SU-DHL-6 (cell line): Measurements from ENCODE around the gene SWT1.

Experiments
- H2AFZ ChIP-seq: fragments of 200-600 bp; sonication (generic); 2 replicates; pipeline ENCODE4 v1.6.1; 2014; ENCODE audit warnings: low read depth, mild to moderate bottlenecking, moderate library complexity, mixed read lengths, antibody characterized with exemption, low read length; ENCODE audit not compliant: severe bottlenecking
- H3F3A ChIP-seq: fragments of 200-600 bp; shearing (Covaris generic); 2 replicates; pipeline ENCODE4 v1.6.0; 2016; ENCODE audit warnings: antibody characterized with exemption, mild to moderate bottlenecking; ENCODE audit not compliant: insufficient read depth
- H3K27ac ChIP-seq: fragments of 200-600 bp; sonication (generic); 2 replicates; pipeline ENCODE4 v1.5.1; 2016; ENCODE audit warnings: low read depth, mild to moderate bottlenecking, low read length, moderate library complexity, mixed read lengths
- H3K27me3 ChIP-seq: fragments of 200-600 bp; sonication (generic), shearing (Covaris generic); 2 replicates; pipeline ENCODE4 v1.6.0; 2014; ENCODE audit warnings: mild to moderate bottlenecking, low read length
- H3K36me3 ChIP-seq: fragments of 200-600 bp; sonication (generic); 2 replicates; pipeline ENCODE4 v1.6.1; 2014; ENCODE audit warnings: mild to moderate bottlenecking, low read length, mixed read lengths
- H3K4me2 ChIP-seq: fragments of 300-600, 200-600 bp; shearing (Covaris generic), sonication (generic); 2 replicates; pipeline ENCODE4 v1.6.0; 2014; ENCODE audit warnings: low read length, low read depth, mild to moderate bottlenecking; ENCODE audit not compliant: poor library complexity, severe bottlenecking
- H3K4me3 ChIP-seq: fragments of 200-600 bp; sonication (generic); 2 replicates; pipeline ENCODE4 v1.5.1; 2014; ENCODE audit warnings: antibody characterized with exemption, low read length, mild to moderate bottlenecking, mixed read lengths; ENCODE audit not compliant: insufficient read depth, poor library complexity, severe bottlenecking
- H3K79me2 ChIP-seq: fragments of 200-600 bp; sonication (generic); 2 replicates; pipeline ENCODE4 v1.6.1; 2014; ENCODE audit warnings: mild to moderate bottlenecking, low read length, moderate library complexity; ENCODE audit not compliant: insufficient read depth
- H3K9ac ChIP-seq: fragments of 200-600 bp; sonication (generic); 2 replicates; pipeline ENCODE4 v1.7.0; 2014; ENCODE audit warnings: mild to moderate bottlenecking, low read length
- H3K9me2 ChIP-seq: fragments of 200-600 bp; sonication (generic); replicated peaks from 2 replicates; pipeline ENCODE4 v1.6.1; 2014; ENCODE audit warnings: low read length; ENCODE audit not compliant: insufficient read depth
- H3K9me3 ChIP-seq: fragments of 200-600 bp; sonication (generic); 2 replicates; pipeline ENCODE4 v1.6.1; 2014; ENCODE audit warnings: low read length, mixed read lengths; ENCODE audit not compliant: insufficient read depth
- H4K20me1 ChIP-seq: fragments of 200-600 bp; sonication (generic); 2 replicates; pipeline ENCODE4 v1.6.1; 2014; ENCODE audit warnings: low read depth, mild to moderate bottlenecking, antibody characterized with exemption, low read length, moderate library complexity, mixed read lengths
- EZH2phosphoT487 ChIP-seq: fragments of 200-600 bp; sonication (generic), shearing (Covaris generic); conservative IDR thresholded peaks from 2 replicates; pipeline ENCODE4 v1.6.1; 2018; ENCODE audit warnings: mild to moderate bottlenecking, antibody characterized with exemption, low read length, moderate library complexity, mixed read lengths
- TF ChIP-seq, protein P1 (sequence below): fragments of 200-600 bp; sonication (generic); IDR thresholded peaks from one replicate; pipeline ENCODE4 v1.5.1; 2017; ENCODE audit warnings: antibody characterized with exemption, mild to moderate bottlenecking, low read length, moderate library complexity; ENCODE audit not compliant: insufficient read depth, poor library complexity, severe bottlenecking

SWT1 gene

DNA sequence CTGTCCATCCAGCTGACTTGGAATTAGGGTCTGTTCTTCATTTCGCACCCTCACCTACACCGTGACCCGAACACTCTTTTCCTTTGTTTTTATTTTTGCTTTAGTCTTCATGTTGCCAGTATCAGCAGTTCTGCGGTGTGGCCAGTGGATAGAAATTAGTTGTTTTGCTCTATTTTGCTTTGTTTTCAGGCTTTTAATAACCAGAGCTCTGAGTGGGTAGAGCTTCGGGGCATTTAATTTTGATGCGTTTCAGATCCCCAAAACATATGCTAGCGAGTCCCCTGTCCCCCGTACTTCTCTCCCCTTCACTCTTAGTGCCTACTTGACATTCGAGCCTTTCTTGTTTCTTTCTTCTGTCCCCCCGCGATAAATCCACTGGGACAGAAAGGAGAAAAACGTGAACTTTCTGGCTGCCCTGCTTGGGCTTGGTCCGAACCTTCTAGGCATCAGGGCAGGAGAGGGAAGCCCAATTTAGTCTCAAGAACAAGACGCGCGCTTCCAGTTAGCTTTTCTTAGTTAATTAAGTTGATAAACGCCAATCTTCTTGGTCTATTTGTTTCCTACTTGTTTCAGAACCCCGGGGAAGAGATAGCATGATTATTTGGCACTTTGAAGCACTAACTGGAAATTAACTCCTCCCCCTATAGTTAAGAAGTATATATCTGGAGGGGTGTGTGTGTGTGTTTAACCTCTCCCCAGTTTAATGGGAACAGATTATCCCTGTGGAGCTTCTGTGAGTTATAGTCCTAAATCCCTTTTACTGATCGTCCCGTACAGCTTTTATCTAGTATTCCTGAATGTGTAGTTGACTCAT is 839 bp downstream of the SWT1 start:
- H3K79me2 ChIP-seq: no peaks in the 10 kb centered on the region; the same call in 1 of the 2 replicates
- peak overlapping the region; percentile 88 for H3K4me2 ChIP-seq
- peak overlapping the region; percentile 78 for H3K4me3 ChIP-seq
- H3K9ac ChIP-seq: peak overlapping the region; percentile 78
- no peaks in the 10 kb centered on the region for H3F3A ChIP-seq
- no peaks in the 10 kb centered on the region for H3K27me3 ChIP-seq
- H4K20me1 ChIP-seq: no peaks in the 10 kb centered on the region
- no peak overlapping the region for H3K27ac ChIP-seq
- no peaks in the 10 kb centered on the region for H3K36me3 ChIP-seq
- H3K9me3 ChIP-seq: no peaks in the 10 kb centered on the region
- H3K9me2 ChIP-seq: no peaks in the 10 kb centered on the region
- peak overlapping the region; percentile 87 for H2AFZ ChIP-seq
- TF ChIP-seq, protein P1, sequence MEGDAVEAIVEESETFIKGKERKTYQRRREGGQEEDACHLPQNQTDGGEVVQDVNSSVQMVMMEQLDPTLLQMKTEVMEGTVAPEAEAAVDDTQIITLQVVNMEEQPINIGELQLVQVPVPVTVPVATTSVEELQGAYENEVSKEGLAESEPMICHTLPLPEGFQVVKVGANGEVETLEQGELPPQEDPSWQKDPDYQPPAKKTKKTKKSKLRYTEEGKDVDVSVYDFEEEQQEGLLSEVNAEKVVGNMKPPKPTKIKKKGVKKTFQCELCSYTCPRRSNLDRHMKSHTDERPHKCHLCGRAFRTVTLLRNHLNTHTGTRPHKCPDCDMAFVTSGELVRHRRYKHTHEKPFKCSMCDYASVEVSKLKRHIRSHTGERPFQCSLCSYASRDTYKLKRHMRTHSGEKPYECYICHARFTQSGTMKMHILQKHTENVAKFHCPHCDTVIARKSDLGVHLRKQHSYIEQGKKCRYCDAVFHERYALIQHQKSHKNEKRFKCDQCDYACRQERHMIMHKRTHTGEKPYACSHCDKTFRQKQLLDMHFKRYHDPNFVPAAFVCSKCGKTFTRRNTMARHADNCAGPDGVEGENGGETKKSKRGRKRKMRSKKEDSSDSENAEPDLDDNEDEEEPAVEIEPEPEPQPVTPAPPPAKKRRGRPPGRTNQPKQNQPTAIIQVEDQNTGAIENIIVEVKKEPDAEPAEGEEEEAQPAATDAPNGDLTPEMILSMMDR: no peak
- no peak for TF ChIP-seq EZH2phosphoT487

DNA sequence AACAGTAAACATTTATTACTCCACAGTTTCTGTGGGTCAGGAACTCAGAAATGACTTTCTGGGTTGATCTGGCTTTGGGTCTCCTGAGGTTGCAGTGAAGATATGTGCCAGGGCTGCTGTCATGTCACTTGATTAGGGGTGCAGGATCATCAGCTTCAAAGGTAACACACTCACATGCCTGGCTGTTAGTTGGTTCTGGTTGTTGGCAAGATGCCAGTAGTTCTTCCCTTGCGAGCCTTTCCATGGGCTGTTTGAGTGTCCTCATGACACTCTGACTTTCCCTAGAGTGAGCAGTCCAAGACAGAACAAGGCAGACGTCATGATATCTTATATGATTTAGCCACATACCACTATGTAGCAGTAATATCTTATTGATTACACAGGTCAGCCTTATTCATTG is 1.8 kb downstream of the SWT1 start:
- Histone ChIP-seq H3K27me3 (no peaks in the 10 kb centered on the region), H3K9me2 (no peaks in the 10 kb centered on the region), H2AFZ (no peak overlapping the region), H3K9me3 (no peaks in the 10 kb centered on the region), H3K36me3 (no peaks in the 10 kb centered on the region), H3K4me3 (no peak overlapping the region), H3K4me2 (no peak overlapping the region), H4K20me1 (no peaks in the 10 kb centered on the region), H3F3A (no peaks in the 10 kb centered on the region), H3K9ac (no peak overlapping the region), H3K27ac (no peak overlapping the region), H3K79me2 (no peaks in the 10 kb centered on the region; the same call in 1 of the 2 replicates)
- TF ChIP-seq, protein P1: no peak
- no peak for TF ChIP-seq EZH2phosphoT487

DNA sequence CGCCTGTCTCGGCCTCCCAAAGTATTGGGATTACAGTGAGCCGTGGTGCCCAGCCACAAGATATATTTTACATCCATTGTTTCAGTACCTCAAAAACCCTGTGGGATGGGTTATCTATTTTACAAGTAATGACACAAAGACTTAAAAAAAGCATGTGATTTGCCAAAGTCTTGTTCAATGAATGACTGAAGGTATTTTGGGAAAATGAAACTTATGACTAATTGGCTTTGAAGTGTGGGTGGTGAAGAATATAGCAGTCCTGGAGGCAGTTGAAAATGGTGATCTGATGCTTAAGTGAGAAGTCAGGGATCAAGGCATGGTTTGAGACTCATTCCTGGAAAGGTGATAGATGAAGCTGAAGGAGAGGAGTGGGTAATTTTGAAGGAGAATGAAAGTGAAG is 3.0 kb downstream of the SWT1 start:
- no peak overlapping the region for H2AFZ ChIP-seq

More for the DNA sequence above, 3.0 kb downstream of the SWT1 start:
- TF ChIP-seq, protein P1: no peak
- TF ChIP-seq EZH2phosphoT487: no peak
- Histone ChIP-seq H3K36me3 (no peaks in the 10 kb centered on the region), H3K9me3 (no peaks in the 10 kb centered on the region), H3K9ac (no peak overlapping the region), H3K4me3 (no peak overlapping the region), H3K4me2 (no peak overlapping the region), H3K9me2 (no peaks in the 10 kb centered on the region), H3F3A (no peaks in the 10 kb centered on the region), H3K27me3 (no peaks in the 10 kb centered on the region), H3K27ac (no peak overlapping the region), H4K20me1 (no peaks in the 10 kb centered on the region), H3K79me2 (no peaks in the 10 kb centered on the region; the same call in 1 of the 2 replicates)
